ENCODE data around the gene PSMB5.

Gene PSMB5

DNA sequence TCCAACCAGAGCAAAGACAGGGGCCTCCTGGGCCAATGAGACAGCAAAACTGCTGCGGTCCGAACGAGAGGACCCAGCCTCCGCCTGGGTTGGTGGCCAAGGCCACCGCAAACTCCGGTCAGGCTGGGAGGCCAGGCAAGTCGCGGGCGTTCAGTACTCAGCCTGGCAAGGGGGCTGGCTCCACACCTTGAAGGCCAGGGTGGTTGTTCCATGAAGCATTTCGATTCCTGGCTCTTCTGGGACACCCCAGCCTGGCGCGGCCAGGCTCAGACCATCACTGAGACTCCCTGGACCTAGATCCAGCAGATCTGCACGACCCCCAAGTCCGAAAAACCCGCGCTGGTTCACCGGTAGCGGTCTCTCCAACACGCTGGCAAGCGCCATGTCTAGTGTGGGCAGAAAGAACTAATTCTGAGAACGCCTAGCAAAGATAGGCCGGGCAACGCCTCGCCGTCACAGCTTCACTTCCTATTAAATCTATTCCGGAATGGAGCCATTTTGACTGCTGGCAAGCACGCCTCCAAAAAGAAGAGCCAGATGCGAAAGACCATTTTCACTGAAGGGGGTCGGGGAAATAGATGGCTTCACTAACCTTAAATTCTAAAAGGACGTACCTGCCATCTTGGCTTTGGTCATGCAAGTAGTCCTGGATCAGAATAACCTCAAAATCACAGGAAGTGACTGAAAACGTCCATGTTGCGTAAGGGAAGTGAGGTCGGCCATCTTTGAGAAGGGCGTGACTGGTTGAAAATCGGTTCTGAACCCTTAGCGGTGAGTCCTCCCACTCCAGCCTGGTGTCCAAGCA, at the start of gene PSMB5:
Gene PSMB5 (minus strand): TSS at position 403 of the 805 bp plus-strand sequence. CDS start 19 bp downstream, at position 384.
- peak; percentile 91 for DNase-seq (ENCODE audit: low spot score)

DNA sequence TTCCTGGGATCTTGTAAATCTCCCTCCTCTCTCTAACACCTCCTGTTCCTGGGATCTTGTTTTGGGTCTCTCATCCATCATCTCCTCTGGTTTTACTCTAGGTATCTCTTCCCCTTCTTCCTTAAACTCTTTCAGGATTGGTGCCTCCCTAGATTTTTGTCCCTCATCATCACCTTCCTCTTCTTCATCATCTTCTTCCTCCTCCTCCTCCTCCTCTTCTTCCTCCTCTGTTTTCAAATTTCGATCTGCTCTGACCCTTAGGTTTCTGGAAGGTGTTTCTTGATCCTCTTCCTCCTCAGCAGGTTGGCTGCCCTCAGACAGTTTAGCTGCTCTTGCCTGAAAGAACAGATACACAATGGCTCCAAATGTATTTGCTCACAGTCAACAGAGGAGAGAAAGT, 45.8 kb upstream of the PSMB5 start:
- no peak for DNase-seq (ENCODE audit: low spot score)

DNA sequence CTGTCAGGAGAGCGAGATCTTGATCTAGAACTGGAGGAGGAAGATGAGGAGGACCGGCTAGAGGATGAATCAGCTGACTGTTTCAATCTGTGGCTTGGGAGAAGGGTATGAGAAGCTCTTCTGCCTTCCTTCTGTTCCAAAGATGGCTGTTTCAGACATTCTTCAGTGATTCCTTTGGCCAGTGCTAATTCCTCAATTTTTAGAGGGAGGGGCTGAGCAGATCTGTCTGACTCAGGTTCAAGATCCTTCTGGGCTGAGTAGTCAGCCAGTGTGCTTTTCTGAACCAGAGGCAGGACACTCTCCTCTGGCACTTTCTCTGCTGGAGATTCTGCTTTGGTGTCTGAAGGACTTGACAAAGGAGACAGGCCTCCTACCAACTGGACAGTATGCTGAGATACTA, 45.0 kb upstream of the PSMB5 start:
- no peak for DNase-seq (ENCODE audit: low spot score)

DNA sequence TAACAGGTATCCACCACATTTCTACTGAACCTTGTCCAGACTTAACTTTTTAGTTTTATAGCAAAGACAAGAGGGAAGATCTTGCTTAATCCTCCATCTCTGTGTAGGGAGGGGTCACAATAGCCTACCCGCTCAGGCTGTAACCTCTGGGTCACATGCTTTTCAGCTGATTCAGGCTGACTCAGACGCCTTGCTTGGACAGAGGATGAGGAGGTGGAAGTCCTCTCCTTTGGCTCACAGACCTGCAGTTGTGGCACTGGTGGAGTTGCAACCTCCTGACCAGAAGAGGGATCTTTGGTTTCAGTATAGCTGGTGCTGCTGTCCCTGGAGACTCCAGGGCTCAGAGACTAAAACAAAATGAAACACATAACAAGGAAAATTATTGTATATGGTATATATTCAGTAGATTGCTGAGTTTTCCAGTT, 44.0 kb upstream of the PSMB5 start:
- DNase-seq (ENCODE audit: low spot score) = no peak

DNA sequence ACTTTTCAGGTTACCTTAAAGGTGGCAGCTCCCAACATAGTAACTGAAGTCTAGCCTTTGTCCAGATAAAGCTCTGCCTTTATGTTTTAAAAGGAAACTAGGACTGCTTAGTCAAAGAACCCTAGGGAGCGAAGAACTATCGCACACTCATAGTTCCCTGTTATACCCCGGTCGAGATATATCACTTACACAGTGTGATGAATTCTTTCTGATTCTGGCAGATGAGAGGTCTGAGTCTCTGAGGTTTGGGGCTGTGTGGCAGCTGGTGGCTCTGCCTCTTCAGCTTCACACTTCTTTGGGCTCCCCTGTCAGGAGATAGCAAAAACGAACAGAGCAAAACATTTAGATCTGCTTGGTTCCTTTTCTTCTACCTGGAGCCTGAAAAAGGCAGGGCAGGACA, 43.3 kb upstream of the PSMB5 start:
- DNase-seq (ENCODE audit: low spot score) = no peak

DNA sequence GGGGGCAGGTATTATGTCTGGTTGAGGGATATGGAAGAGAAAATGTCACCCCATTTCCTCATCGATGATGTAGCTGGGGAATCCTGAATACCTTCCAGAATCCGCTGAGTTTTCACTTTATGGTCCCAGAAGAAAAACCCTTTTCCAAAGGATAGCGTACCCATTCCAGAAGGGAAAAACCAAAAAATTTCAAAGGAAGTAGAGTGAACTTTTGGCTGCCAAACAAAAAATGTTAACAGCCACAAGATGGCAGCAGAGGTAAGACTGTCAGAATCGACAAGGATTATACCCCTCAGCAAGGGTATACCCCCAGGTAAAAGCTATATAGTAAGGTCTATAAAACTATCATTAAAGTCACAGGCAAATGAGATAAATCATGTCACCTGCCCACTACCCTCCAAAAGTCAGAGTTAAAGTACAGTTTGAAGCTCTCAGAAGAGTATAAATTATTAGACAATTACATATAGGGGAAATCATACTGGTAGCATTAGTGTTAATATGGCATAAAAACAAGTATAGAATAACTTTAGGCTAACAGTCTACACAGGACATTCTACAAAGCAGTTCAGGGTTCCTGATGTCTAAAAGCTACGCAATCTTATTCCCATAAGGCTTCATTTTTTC, 42.2 kb upstream of the PSMB5 start:
- no peak for DNase-seq (ENCODE audit: low spot score)

DNA sequence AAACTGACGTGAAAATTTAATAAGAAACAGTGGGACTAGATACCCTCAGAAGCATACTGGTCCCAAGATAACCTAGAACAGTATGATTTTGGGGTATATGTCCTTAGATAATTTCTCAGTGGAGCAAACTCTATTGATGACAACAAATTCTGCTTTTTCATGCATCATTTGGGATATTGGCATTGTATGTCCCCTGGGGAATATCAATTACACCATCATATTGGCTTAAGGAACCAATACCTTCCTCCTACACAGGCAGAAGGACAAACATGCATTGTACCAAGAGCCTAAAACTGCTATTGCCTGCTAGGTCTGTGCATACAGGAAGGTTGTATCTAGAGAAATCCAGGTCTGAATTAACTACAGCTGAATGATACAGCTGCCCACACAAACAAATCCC, 40.2 kb upstream of the PSMB5 start:
- DNase-seq (ENCODE audit: low spot score) = no peak

DNA sequence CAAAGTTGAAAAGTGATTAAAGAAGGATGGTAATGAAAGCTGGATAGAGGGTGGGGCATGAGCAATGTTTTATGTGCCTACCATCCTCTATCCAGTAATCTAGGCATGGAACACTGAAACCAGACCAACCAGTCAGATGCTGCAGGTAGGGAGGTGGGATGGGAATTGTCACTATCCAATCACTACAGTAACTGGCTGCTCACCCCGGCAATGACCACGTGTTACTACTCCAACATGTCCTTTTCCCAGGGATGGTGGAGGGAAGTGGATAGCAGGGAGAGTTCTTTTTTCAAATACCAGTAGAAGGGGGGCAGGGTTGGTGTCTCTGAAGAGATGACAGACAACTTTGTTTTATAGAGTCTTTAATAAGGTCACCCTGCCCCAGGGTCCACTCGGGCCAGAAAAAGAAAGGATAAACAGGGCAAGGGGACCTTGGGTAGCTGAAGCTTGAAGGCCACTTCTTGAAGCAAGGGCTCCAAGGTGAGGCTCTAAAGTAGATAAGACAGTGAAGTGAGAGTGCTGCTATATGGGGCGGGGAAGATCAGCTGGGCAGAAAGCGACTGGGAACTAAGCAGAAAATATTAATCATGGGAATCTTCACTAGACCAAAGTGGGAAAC, 37.3 kb upstream of the PSMB5 start:
- no peak for DNase-seq (ENCODE audit: low spot score)

DNA sequence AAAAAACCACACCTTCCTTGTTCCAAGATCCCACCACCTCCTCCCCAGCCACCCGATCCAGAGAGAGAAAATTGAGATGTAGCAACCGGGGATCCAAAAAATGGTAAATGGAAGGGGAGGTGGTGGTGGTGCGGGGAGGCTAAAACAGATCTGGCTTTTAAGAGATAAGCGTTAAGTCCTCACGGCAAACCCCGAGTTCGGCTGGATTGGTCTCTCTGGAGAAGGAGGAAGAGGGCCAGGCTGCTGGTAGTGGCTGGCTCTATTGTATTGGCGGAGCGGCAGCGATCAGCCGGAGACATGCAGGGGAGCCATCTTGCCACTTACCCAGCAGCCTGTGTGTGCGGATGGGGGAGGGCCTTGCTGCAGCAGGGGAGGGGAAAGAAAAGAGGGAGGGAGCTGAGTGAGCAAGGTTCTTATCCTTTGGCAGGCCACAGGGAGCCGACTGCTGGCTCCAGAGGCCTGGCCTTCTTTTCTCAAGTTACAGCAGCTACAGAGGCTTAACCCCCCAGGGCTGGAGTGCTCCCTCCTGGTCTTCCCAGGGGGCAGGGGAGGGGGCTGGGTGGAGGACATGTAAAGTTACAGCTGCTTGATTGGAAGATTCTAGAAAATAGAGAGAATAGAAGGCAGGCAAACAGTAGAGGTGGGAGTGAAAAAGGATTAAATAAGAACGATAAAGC, 36.7 kb upstream of the PSMB5 start:
- DNase-seq (ENCODE audit: low spot score) = peak; percentile 90

DNA sequence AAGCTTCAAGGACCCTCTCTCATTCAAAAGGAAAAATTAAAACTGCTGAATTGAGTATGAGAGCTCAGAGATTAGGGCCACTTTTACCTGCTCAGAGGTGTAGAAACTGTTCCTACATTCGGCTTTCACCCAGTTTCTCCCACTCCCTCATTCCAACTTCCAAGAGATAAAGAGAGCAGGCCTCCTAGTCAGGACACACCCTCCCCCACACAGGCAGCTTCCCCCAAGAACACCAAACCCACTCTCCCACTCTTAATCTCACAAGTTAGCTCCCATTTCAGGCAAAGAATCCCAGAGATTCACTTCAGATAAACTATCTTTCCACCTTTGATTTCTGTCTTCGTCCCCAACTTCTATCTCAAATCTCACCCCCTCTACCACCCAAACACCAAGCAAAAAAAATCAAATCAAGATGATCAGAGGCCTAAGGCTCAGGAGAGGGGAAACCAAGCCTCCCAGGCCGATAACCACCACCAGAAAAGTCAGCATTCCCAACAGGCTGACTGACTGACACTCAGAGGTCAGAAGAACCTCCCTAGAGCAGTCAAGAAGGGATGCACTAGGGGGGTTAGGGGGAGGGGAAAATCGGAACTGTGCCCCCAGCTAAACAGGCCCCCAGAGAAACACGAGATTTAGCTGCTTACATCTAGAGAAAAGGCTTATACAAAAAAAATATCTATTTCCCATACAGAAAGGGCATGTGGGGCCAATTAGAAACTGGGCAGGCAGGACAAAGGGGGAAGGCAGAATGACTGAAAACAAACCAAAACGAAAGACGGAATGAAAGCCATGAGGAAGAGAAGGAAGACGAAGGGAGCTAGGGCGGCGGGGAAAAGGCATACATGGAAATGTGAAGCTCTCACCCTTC, 35.8 kb upstream of the PSMB5 start:
- no peak for DNase-seq (ENCODE audit: low spot score)

DNA sequence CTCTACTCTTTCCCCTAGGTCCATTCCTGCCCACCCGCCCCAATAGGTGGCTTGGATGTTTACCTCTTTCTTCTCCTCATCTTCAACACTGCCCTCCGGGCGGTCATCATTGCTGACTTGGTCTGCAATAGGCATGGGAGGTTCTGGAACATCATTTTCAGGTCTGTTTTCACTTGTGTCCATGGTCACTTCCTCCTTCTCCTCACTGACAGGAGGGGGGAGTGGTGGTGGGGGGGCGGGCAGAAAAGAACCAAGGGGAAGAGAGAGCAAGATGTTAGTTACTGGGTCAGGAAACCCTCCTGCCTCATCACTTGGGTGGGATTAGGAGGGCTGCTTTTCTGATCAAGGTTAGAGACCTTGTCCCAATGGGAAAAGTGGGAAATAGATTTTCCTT, 34.7 kb upstream of the PSMB5 start:
- no peak for DNase-seq (ENCODE audit: low spot score)

DNA sequence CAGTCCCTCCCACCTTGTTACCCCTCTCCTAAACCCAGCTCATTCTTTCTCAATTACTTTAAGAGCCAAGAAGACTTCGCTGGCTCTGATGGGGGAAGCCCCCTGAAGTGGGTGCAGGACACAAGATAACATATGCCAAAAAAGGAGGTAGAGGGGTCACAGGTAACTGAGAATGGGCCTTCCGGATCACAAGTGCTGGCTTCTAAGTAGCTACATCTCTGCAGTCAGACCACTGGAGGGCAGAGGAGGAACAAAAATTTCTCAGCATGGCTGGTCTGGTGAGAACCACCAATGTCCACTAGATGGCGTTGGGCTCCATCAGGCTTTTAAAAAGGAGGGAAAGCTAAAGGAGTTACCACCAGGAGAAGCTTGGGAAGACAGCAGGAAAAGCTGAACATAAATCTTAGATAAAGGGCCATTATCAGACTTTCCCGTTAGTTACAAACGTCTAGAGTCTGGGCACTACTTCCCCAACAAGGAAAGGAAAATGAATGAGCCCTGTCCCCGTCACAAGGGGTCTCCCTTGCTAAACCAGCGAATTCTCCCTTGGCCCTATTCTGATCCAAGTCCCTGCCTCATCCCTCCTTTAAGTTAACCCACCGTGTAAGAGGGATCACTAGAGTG, 34.2 kb upstream of the PSMB5 start:
- no peak for DNase-seq (ENCODE audit: low spot score)

DNA sequence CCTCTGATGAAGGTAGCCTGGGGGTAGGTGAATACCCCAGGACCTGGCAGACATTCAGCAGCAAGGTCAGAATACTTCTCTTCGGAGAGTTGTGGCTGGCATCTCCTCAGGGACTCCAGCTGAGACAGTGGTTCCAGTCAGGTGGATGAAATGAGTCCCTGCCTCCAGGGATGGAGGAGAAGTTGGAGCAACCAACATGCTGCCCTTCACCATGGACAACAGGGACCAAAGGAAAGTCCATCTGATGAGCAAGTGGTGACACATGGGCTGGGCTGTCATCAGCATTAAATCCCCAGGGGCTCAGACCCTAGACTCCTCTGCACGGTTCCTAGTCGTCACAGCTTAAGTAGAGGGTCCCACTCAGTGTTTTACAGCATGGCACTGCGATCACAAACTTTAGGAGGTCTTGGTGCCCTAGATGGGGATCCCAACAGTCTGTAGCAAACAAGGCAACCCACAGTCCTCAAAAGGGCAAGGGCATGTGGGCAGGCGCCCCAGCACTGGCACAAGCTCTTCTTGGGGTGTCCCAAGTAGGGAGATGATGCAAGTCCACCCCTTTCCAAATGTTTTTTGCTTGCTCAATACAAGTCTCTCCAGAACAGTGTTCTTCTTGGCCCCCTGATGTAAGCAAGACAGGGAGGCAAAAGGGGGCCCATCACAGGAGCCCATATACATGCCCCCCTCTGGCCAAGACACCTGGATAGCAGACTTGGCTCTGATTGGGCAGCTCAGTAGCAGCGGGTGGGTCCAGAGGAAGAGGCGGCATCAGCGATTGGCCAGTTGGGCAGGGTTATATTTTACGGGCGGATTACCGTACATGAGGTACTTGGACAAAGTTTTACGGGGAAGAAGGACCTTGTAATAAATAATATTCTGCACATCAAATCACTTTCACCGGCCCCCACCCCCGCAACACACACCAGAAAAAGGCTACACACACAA, 33.4 kb upstream of the PSMB5 start:
- no peak for DNase-seq (ENCODE audit: low spot score)

DNA sequence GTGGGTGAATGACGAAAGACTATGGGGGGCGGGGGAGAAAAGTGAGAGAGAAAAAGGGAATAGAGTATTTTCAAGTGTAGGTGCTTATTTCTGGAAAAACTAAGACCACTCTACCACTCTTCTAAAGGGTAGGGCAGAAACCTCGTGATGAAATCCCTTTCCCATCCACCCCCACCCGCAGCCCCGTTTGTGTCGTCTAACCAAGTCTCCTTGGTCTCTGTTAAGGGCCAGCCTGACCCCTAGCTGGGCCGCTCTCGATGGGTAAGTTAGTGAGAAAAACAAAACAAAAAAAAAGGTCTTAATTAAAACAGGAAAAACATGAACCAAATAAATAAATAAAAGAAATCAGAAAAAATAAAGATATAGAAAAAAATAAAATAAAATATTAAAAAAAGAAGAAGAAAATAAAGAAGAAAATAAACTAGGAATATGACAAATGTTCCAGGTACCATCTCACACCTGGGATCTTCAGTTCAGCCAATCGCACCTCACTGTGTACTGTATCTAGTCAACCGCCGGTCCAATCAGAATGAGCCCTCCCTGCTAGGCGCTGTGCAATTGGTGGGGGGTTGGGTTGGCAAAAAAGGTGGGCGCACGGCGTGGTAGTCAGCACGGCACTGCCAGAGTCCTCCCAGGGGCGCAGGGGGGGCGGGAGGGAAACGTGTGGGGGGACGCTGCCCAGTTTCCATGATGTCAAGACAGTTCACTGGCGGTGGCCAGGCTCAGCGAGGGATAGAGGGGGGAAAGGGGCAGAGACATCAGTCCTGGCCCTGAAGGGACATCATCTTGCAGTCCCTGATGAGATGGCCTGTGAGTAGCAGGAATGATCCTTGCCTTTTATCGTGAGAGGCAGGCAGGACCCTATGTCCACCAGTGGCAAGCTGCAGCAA, 32.4 kb upstream of the PSMB5 start:
- no peak for DNase-seq (ENCODE audit: low spot score)

DNA sequence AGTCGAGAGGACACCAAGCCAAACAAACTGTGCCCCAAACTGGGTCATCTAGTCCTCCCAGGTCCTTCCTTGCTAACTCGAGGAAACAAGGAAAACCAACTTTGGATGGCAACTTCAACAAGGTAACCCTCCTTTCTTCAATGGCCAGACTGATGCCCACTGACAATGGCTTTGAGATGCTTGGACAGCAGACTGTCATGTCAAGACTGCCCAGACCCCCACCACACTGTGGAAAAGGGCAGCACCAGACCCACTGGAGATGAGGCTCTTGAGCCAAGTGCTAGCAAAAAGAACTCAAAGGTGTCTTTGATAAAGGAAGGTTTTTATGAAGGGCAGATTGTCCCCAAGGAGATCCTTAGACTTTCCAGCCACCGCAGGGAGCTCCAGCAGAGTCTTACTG, 31.7 kb upstream of the PSMB5 start:
- DNase-seq (ENCODE audit: low spot score) = no peak

DNA sequence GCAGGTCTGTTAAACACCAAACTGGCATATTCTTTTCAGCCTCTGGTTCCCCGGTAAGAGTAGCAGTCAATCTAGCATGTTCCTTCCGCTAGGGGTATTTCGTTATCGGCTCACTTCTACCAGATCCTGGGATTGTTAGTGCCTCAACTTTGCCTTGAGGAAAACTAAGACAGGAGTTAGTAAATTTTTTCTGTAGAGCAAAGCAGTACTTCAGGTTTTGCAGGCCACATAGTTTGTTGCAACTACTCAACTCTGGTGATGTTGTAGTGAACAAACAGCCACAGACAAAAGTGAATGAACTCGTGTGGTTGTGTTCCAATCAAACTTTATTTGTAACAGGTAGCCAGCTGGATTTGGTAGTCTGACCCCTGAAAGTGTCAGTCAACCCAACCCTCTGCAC, 28.9 kb upstream of the PSMB5 start:
- DNase-seq (ENCODE audit: low spot score) = no peak

DNA sequence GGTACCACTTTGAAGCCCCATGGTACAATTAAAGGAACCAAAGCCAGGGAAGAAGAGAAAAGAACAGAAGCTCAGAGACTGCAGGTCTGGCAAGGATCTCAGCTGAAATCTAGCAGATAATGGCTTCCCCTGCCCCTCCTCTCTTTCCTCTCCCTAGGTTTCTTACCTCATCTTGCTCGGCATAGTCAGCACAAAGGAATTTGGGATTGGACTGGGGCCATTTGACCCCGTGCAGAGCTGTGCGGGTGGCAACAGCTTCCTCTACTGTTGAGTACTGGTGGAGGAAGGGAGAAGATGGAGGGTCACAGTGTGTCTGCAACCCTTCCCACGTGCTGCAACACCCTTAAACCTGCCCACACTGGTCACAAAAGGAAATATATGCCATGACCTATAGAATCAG, 27.3 kb upstream of the PSMB5 start:
- DNase-seq (ENCODE audit: low spot score) = no peak

DNA sequence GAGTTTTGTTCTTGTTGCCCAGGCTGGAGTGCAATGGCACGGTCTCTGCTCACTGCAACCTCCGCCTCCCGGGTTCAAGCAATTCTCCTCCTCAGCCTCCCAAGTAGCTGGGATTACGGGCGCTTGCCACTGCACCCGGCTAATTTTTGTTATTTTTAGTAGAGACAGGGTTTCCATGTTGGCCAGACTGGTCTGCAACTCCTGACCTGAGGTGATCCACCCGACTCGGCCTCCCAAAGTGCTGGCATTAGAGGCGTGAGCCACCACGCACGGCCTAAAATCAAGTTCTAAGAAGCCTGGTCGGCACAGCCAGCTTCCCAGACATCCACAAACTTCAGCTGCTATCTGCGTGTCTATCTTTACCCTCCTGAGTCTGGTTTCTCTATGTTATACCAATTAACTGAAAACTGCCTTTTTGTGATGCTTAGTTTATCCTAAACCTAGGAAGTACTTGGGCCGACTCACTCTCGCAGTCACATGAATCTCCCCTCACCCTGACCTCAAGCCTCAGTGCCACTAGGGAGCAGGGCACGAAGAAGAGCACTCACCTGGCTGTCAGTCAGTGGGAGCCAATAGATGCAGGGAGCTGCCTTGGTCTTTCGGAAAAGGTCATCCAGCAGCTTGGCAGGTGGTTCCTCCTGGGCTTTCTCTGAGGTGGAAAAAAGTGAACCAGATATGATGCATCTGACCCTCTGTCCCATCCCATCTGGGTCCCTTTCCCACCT, 26.0 kb upstream of the PSMB5 start:
- DNase-seq (ENCODE audit: low spot score) = no peak
